ENCODE results near the gene FRMD1. TPM values are rescaled to one million over a fixed set of nuclear protein-coding genes. Genes with fewer than 3 reads are reported as not detected.
"Not testable (repeated sequence)": the region's sequence is repeated elsewhere in the genome, so short reads cannot be mapped to it uniquely, and the experiment has no call there.

Gene FRMD1
- total RNA-seq, 1 donor from 2014 or later = not detected

DNA sequence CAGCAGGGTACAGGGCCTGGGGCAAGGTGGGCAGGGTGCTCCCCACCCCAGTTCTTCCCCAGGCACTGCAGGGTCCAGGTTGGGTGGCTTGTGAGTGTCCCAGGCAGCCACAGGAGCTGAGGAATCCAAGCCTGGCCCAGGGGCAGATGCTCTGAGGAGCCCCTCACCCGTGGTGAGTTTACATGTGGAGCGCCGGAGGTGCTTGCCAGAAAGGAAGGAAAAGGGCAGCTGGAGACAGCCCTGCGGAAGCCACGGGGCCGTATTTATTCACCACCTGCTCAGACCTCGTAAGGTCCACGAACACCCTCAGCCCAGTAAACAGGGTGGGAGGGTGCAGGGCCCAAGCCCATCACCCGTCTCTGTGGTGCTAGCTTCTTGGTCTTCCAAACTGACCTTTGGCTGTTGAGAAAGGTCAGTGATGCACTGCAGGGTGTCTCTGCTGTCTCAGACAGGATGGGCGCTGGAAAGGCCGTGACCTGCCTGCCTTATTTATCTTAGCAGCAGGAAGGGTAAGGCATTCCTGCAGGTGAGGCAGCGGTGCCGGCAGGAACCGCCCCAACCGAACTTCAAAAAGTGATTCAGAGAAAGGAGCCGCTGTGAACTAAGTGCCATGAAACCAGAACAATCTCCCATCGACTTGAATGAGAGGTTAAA, 4.0 kb upstream of the FRMD1 start:
- DNase-seq (no peak), ATAC-seq (ENCODE audit: low read depth) (no peak)
- peaks cover 1% of the 10 kb centered on the region for H3K27me3 Mint-ChIP-seq
- ChIA-PET CTCF (no interaction called here), POLR2A (no interaction called here)
- TF ChIP-seq, protein P1, sequence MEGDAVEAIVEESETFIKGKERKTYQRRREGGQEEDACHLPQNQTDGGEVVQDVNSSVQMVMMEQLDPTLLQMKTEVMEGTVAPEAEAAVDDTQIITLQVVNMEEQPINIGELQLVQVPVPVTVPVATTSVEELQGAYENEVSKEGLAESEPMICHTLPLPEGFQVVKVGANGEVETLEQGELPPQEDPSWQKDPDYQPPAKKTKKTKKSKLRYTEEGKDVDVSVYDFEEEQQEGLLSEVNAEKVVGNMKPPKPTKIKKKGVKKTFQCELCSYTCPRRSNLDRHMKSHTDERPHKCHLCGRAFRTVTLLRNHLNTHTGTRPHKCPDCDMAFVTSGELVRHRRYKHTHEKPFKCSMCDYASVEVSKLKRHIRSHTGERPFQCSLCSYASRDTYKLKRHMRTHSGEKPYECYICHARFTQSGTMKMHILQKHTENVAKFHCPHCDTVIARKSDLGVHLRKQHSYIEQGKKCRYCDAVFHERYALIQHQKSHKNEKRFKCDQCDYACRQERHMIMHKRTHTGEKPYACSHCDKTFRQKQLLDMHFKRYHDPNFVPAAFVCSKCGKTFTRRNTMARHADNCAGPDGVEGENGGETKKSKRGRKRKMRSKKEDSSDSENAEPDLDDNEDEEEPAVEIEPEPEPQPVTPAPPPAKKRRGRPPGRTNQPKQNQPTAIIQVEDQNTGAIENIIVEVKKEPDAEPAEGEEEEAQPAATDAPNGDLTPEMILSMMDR (IDR thresholded peaks at IDR 0.05) = no peak
- no peaks in the 10 kb centered on the region for H3K4me1 Mint-ChIP-seq
- H3K4me3 Mint-ChIP-seq = no peak overlapping the region
- intact Hi-C loops (cut with micrococcal nuclease) = no loop called here
- H3K36me3 Mint-ChIP-seq (ENCODE audit: low read depth) = no peaks in the 10 kb centered on the region
- H3K27ac Mint-ChIP-seq = no peak overlapping the region
- H3K9me3 Mint-ChIP-seq = no peaks in the 10 kb centered on the region

DNA sequence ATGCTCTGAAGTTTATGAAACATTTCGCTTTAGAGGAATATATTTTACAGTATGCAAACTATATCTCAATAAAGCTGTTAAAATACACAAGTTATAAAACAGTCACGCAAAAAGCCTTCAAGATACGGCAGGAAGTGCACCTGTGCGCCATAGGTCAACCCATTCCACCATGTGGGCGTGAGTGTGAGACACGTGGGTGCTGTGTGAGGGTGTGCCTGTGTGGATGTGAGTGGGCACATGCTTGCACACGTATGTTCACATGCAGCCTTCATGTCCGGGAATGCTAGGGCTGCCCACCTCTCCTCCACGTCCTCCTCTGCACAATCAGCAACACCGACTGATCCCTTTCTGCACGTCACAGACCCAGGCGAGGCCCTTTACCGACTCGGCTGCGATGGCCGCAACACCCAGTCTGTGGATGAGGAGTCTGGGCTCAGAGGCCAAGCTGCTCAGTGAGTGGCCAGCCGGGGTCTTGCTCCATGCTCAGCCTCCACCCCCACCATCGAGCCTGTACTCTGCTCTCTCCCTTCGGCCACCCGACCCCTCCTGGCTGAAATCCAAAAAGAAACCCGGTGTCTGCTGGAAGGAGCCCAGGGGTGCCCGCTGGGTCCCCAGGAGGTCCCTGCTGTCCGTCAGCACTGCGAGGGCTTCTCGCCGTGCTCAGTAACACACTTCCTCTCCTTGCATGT, 3.0 kb upstream of the FRMD1 start:
- TF ChIP-seq, protein P1 (IDR thresholded peaks at IDR 0.05) = no peak
- intact Hi-C loops (cut with micrococcal nuclease) = no loop called here
- Mint-ChIP-seq H3K4me1 (no peaks in the 10 kb centered on the region), H3K27me3 (no peaks in the 10 kb centered on the region), H3K27ac (no peak overlapping the region), H3K4me3 (no peak overlapping the region), H3K9me3 (no peaks in the 10 kb centered on the region), H3K36me3 (ENCODE audit: low read depth) (no peaks in the 10 kb centered on the region)
- DNase-seq = no peak
- POLR2A ChIA-PET = no interaction called here
- no peak for ATAC-seq (ENCODE audit: low read depth)
- CTCF ChIA-PET = no interaction called here

DNA sequence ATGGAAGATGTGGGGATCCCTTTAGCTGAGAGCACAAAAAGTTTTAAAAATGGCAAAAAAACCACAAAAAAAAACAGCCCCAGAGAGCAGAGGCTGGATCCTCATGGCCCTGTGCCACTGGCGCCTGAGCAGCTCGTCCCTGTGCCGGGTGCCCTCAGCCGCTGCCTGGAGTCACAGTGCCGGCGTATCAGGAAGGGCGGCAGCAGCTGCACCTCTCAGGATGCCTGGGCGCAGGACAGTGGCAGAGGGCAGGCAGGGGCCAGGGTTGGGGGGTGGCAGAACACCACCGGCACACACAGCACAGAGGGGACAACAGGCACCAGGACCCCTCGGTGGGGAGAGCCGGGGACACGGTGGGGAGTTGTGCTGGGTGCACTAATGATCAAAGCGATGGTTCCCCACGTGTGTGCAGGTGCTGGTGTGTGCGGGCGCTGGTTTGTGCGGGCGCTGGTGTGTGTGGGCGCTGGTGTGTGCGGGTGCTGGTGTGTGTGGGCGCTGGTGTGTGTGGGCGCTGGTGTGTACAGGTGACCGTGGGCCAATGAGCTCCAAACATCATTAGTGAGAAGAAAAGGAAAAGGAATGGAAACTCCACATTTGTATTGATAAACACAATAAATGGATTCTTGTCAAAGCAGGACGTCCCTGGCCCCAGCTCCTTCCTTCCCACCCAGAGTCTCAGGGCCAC, 1.5 kb upstream of the FRMD1 start:
- ChIA-PET CTCF (no interaction called here), POLR2A (no interaction called here)
- no peak for ATAC-seq (ENCODE audit: low read depth)

DNA sequence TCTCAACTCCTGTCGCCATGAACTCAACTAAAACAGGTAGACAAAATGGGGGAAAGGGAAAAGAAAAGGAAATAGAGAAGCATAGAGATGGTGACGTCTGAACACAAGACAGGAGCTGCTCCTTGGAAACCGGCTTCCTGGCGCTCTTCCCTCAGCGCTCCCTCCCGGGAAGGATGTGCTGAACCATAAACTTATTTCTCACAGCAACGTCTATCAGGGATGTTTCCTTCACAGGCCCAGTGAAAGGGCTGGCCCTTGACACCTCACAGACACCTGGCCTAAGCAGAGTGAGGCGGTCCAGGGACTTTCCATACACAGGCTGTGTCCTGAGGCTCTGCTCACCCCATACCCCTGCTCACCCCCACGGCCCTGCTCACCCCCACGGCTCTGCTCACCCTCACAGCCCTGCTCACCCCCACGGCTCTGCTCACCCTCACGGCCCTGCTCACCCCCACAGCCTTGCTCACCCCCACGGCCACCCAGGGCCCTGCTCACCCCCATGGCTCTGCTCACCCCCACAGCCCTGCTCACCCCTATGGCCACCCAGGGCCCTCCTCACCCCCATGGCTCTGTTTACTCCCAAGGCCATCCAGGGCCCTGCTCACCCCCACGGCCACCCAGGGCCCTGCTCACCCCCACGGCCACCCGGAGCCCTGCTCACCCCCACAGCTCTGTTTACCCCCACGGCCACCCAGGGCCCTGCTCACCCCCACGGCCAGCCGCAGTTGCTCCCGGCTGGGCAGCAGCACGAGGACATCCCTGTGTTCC, 653 bp downstream of the FRMD1 start:
- Mint-ChIP-seq H3K27ac (no peak overlapping the region), H3K36me3 (ENCODE audit: low read depth) (no peaks in the 10 kb centered on the region), H3K9me3 (no peaks in the 10 kb centered on the region), H3K4me1 (no peaks in the 10 kb centered on the region), H3K27me3 (no peaks in the 10 kb centered on the region), H3K4me3 (no peak overlapping the region)
- intact Hi-C loops (cut with micrococcal nuclease) = no loop called here
- DNase-seq (no peak), ATAC-seq (ENCODE audit: low read depth) (no peak)
- ChIA-PET POLR2A (no interaction called here), CTCF (no interaction called here)
- TF ChIP-seq, protein P1 (IDR thresholded peaks at IDR 0.05) = no peak

More for the DNA sequence above, 1.5 kb upstream of the FRMD1 start:
- Mint-ChIP-seq H3K27ac (no peak overlapping the region), H3K4me3 (no peak overlapping the region), H3K4me1 (no peaks in the 10 kb centered on the region), H3K9me3 (no peaks in the 10 kb centered on the region), H3K36me3 (ENCODE audit: low read depth) (no peaks in the 10 kb centered on the region), H3K27me3 (no peaks in the 10 kb centered on the region)
- DNase-seq = no peak
- intact Hi-C loops (cut with micrococcal nuclease) = no loop called here
- TF ChIP-seq, protein P1 (IDR thresholded peaks at IDR 0.05) = no peak

DNA sequence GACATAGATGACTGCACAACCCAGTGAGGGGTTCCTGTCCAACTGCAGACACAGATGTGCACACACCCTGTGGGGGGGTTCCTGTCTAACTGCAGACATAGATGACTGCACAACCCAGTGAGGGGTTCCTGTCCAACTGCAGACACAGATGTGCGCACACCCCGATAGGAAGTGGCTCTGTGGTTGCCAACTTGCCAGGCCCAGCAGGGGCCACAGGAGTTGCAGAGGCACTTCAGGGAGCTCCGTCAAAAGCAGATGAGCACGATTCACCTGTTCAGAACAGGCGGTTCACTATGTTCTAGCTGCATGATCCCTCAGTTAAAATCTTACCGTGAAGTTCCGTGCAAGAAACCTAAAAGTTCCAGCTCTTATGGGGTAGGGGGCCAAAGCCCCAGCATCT, 1.6 kb downstream of the FRMD1 start:
- intact Hi-C loops (cut with micrococcal nuclease); ATAC-seq (ENCODE audit: low read depth); H3K4me3 Mint-ChIP-seq; CTCF ChIA-PET; POLR2A ChIA-PET; H3K9me3 Mint-ChIP-seq; DNase-seq; H3K4me1 Mint-ChIP-seq; H3K36me3 Mint-ChIP-seq (ENCODE audit: low read depth); H3K27me3 Mint-ChIP-seq; H3K27ac Mint-ChIP-seq: not testable (repeated sequence)

Data from activated B cell treated with CpG ODN at 0.5 μM for 24 hours (primary cell).